Tibial artery (tissue), 4 donors: ENCODE measurements around the gene PPIL4.

Experiments
- DNase-seq, 2 donors: peaks; one replicate each; pipeline ENCODE4 v3.0.0-alpha.2; 2019
- H3K27ac ChIP-seq, 2 donors: fragments of 200-600 bp; sonication (generic) in 1 of 2; 1 replicate in 1 of 2; 2 replicates in 1 of 2; pipeline ENCODE4 v1.5.1; 2018 to 2019; ENCODE audit warnings: mild to moderate bottlenecking in 1 of 2
- H3K27me3 ChIP-seq, 2 donors: fragments of 200-600 bp; sonication (generic) in 1 of 2; one replicate each; pipeline versions ENCODE4 v1.5.1 to v1.6.0; 2016 to 2019
- H3K36me3 ChIP-seq, 3 donors: fragments of 200-600 bp; sonication (generic) in 2 of 3; one replicate each; pipeline ENCODE4 v1.5.1; 2016 to 2019; ENCODE audit warnings: mild to moderate bottlenecking in 2 of 3
- H3K4me1 ChIP-seq, 4 donors: fragments of 200-600 bp; sonication (generic) in 2 of 4; 1 replicate in 3 of 4; 2 replicates in 1 of 4; pipeline ENCODE4 v1.5.1; 2016 to 2019
- H3K4me3 ChIP-seq, 2 donors: fragments of 200-600 bp; sonication (generic) in 1 of 2; 1 replicate in 1 of 2; 2 replicates in 1 of 2; pipeline ENCODE4 v1.5.1; 2018 to 2019; ENCODE audit warnings: mild to moderate bottlenecking in 2 of 2
- H3K9me3 ChIP-seq, 3 donors: fragments of 200-600 bp; sonication (generic) in 1 of 3; one replicate each; pipeline ENCODE4 v1.5.1; 2016 to 2019
- intact Hi-C: fragments of 100-400 bp; cut with DNase I; formaldehyde crosslinking; loops from one replicate; pipeline ENCODE4 v1.15.0; 2023; ENCODE audit warnings: low total_unique reads
- TF ChIP-seq, protein P1 (sequence below), 2 experiments: fragments of 200-600 bp in 1 of 2; fragments of 450-650 bp in 1 of 2; IDR thresholded peaks; one replicate each; pipeline ENCODE4 v1.5.1; 2017 to 2019; ENCODE audit warnings: antibody characterized with exemption in 2 of 2, mild to moderate bottlenecking in 1 of 2, moderate library complexity in 1 of 2

The PPIL4 gene, protein sequence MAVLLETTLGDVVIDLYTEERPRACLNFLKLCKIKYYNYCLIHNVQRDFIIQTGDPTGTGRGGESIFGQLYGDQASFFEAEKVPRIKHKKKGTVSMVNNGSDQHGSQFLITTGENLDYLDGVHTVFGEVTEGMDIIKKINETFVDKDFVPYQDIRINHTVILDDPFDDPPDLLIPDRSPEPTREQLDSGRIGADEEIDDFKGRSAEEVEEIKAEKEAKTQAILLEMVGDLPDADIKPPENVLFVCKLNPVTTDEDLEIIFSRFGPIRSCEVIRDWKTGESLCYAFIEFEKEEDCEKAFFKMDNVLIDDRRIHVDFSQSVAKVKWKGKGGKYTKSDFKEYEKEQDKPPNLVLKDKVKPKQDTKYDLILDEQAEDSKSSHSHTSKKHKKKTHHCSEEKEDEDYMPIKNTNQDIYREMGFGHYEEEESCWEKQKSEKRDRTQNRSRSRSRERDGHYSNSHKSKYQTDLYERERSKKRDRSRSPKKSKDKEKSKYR

DNA sequence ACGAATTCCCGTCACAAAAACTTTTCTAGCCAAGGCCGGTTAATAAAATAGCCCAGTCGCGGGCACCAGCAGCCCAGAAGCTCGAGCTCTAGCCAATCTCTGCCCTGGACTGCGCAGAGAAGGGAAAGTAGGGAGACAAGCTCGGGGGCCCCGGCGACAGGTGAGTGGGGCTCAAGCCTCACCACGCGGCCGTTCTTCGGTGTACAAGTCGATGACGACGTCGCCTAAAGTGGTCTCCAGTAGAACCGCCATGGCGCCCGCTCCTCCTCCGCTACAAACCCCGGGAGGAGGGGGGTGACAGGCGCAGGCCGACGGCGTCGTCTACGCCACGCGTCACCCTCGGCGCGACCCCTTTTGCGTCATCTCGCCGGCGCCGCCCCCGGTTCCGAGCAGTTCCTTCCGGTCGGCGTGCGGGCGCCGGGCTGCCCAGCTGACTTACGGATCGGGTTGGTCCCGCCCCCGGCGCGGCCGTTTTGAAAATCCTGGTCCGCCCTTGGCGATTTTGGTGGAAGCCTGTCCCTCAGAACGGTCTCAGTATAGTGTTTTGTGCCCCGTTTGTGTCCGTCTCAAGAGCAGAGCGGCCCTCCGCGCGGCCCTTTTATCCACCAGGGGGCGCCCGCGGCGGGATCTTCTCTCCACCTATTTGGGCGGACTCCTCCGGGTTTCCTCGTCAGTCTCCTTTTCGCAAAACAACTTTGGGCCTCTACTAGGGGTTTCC is at the start of gene PPIL4:
Gene PPIL4, minus strand, starts transcription at position 290 of the 718 bp plus-strand sequence. Its CDS starts 38 bp downstream, at position 252.
- Histone ChIP-seq H3K36me3 (peaks cover 0 to under 1% (median under 1%) of the 10 kb centered on the region in 3 donors), H3K9me3 (no peaks in the 10 kb centered on the region), H3K27ac (peak within 1 kb of the TSS; percentile 98 to 99), H3K4me1 (peaks cover 0 to 37% (median 18%) of the 10 kb centered on the region in 4 donors), H3K27me3 (no peaks in the 10 kb centered on the region), H3K4me3 (peak within 1 kb of the TSS; percentile 89 to 95)
- DNase-seq = peak; percentile 95 to 98
- TF ChIP-seq, protein P1, sequence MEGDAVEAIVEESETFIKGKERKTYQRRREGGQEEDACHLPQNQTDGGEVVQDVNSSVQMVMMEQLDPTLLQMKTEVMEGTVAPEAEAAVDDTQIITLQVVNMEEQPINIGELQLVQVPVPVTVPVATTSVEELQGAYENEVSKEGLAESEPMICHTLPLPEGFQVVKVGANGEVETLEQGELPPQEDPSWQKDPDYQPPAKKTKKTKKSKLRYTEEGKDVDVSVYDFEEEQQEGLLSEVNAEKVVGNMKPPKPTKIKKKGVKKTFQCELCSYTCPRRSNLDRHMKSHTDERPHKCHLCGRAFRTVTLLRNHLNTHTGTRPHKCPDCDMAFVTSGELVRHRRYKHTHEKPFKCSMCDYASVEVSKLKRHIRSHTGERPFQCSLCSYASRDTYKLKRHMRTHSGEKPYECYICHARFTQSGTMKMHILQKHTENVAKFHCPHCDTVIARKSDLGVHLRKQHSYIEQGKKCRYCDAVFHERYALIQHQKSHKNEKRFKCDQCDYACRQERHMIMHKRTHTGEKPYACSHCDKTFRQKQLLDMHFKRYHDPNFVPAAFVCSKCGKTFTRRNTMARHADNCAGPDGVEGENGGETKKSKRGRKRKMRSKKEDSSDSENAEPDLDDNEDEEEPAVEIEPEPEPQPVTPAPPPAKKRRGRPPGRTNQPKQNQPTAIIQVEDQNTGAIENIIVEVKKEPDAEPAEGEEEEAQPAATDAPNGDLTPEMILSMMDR (IDR thresholded peaks at IDR 0.05) = peak; percentile 69 to 75
- intact Hi-C loops = loop anchor here (2.0 kb wide), 1 partner anchor 19 kb away; no protein-coding TSS in a partner anchor

DNA sequence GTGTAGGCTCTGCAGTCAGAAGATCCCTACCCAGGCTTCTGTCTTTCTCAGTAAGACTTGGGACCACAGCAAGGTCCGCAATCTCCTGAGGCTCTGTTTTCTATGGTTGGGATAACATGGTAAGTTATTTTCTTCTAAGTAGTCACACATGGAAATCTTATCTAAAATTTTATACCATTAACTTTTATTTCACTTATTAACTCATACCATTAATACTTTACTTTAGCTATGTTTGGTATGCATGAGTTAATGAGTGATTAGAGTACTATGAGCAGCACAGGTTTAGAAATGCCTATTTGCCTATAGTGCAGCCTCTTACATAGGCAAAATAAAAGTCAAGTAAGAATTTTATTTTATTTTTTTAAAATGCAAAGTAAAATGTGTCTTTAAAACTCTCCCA is 47.6 kb upstream of the PPIL4 start:
- no peaks in the 10 kb centered on the region for H3K4me1 ChIP-seq

DNA sequence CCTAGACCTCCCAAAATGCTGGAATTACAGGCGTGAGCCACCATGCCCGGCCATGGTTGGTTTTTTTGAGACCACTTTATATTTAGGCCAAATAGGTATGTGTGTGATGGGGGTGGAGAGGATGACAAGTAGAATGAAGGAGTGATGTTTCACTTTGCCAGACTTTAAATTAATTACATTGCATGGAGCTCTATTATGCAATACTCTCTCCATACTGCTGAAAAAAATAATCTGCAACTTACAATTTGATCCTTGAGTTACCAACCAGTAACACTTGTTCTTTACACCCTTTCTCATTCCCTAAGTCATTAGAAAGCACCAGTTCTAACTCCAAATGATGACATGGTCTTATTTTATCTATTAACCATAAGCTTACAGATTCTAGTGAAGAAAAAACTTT is 47.1 kb upstream of the PPIL4 start:
- no peak overlapping the region for H3K4me3 ChIP-seq
- TF ChIP-seq, protein P1 (IDR thresholded peaks at IDR 0.05) = no peak
- intact Hi-C loops = no loop called here
- H3K36me3 ChIP-seq = peaks cover 58 to 92% (median 79%) of the 10 kb centered on the region in 3 donors
- H3K27ac ChIP-seq = no peak overlapping the region
- H3K4me1 ChIP-seq = no peaks in the 10 kb centered on the region
- no peaks in the 10 kb centered on the region for H3K27me3 ChIP-seq
- no peaks in the 10 kb centered on the region for H3K9me3 ChIP-seq
- DNase-seq = no peak

More for the DNA sequence above, 47.6 kb upstream of the PPIL4 start:
- no peak overlapping the region for H3K4me3 ChIP-seq
- no peak overlapping the region for H3K27ac ChIP-seq
- H3K36me3 ChIP-seq = peaks cover 62 to 92% (median 83%) of the 10 kb centered on the region in 3 donors
- no peak for DNase-seq
- no peaks in the 10 kb centered on the region for H3K9me3 ChIP-seq
- no peaks in the 10 kb centered on the region for H3K27me3 ChIP-seq
- intact Hi-C loops = no loop called here
- TF ChIP-seq, protein P1 (IDR thresholded peaks at IDR 0.05) = no peak

DNA sequence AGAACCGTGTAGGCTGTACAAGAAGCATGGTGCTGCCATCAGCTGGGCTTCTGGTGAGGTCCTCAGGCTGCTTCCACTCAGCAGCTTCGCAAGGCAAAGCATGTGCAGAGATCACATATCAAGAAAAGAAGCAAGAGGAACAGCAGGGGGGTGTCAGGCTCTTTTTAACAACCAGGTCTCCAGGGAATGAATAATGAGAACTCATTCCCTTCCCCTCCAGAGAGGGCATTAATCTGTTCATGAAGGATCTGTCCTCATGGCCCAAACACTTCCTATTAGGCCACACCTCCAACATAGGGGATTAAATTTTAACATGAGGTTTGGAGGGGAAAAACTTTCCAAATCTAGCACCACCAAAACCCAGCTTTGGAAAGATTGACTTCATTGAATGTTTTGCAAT is 40.3 kb upstream of the PPIL4 start:
- Histone ChIP-seq H3K27me3 (no peaks in the 10 kb centered on the region), H3K4me1 (no peaks in the 10 kb centered on the region)
- intact Hi-C loops = no loop called here

DNA sequence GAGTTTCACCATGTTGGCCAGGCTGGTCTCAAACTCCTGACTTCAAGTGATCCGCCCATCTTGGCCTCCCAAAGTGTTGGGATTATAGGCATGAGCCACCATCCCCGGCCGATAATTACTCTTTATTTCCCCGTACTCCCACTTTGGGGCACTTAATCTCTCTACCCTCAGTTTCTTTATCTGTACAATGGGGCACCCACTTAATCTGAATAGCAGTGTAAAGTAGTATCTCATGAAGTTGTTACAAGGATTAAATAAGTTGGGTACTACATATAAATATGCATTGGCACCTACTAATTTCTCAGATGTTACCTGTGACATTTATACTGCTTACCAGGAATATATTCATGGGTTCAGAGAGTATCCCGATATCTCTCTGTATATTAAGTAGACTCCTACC is 35.5 kb upstream of the PPIL4 start:
- H3K4me1 ChIP-seq = no peaks in the 10 kb centered on the region
- DNase-seq = no peak
- peaks cover 43 to 67% (median 59%) of the 10 kb centered on the region in 3 donors for H3K36me3 ChIP-seq
- H3K4me3 ChIP-seq = no peak overlapping the region
- TF ChIP-seq, protein P1 (IDR thresholded peaks at IDR 0.05) = no peak
- intact Hi-C loops = no loop called here
- H3K27ac ChIP-seq = no peak overlapping the region
- H3K9me3 ChIP-seq = no peaks in the 10 kb centered on the region
- H3K27me3 ChIP-seq = no peaks in the 10 kb centered on the region

More for the DNA sequence above, 40.3 kb upstream of the PPIL4 start:
- TF ChIP-seq, protein P1 (IDR thresholded peaks at IDR 0.05) = no peak
- DNase-seq = no peak
- H3K4me3 ChIP-seq = no peak overlapping the region
- peaks cover 49 to 84% (median 78%) of the 10 kb centered on the region in 3 donors for H3K36me3 ChIP-seq
- H3K9me3 ChIP-seq = no peaks in the 10 kb centered on the region
- no peak overlapping the region for H3K27ac ChIP-seq
